ENCODE results near the gene ZBTB38.

DNA sequence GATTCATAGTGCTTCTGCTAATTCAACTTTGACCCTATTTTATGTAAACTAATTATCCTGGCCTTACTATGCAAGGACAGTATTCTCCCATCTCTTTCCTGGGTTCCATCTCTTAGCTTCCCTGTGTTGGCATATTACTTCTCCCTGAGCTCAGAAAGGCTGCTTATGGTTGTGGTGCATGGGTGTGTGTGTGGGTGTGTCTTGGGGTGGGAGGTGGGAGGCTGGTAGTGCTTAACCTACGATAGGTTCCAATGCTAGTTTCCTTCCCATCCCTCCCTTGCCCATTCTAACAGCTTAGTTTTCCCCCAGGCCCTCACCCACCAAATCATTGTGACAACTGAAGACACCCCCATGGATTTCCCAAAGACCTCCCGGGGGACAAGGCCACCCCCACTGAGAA, 22.8 kb upstream of the ZBTB38 start:
- TF ChIP-seq, protein P1, sequence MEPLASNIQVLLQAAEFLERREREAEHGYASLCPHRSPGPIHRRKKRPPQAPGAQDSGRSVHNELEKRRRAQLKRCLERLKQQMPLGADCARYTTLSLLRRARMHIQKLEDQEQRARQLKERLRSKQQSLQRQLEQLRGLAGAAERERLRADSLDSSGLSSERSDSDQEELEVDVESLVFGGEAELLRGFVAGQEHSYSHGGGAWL (CRISPR knock-in tag; IDR thresholded peaks at IDR 0.05): no peak
- no peak for TF ChIP-seq TCF7L2 (IDR thresholded peaks at IDR 0.05; ENCODE audit: low read depth, low read length)
- no peak for TF ChIP-seq MIXL1 (CRISPR knock-in tag; IDR thresholded peaks at IDR 0.05)

All from HepG2 (cell line).